Right lobe of liver (tissue), 6 donors: ENCODE data around the gene PRR18. TPM values are rescaled to one million over a fixed set of nuclear protein-coding genes. Genes with fewer than 3 reads are reported as not detected.

ENCODE experiments used
- ATAC-seq, 4 donors: fragments of 200-7000 bp; cut with Tn5 transposase; one replicate each; pipeline ENCODE4 v1.9.1; 2020; ENCODE audit warnings: mild to moderate bottlenecking in 4 of 4, moderate library complexity in 4 of 4
- DNase-seq, 3 donors: peaks; one replicate each; pipeline ENCODE4 v3.0.0-alpha.2; 2020
- H3K27ac ChIP-seq, 3 donors: fragments of 200-600 bp; one replicate each; pipeline ENCODE4 v1.8.0; 2022
- H3K27me3 ChIP-seq, 2 donors: fragments of 200-600 bp; one replicate each; pipeline ENCODE4 v1.8.0; 2022
- H3K36me3 ChIP-seq, 4 donors: fragments of 200-600 bp; sonication (generic) in 1 of 4; one replicate each; pipeline versions ENCODE4 v1.5.1 to v1.8.0; 2017 to 2022; ENCODE audit warnings: control low read depth in 1 of 4
- H3K4me1 ChIP-seq, 4 donors: fragments of 200-600 bp; sonication (generic) in 1 of 4; one replicate each; pipeline versions ENCODE4 v1.5.1 to v1.8.0; 2017 to 2022; ENCODE audit warnings: control low read depth in 1 of 4
- H3K4me3 ChIP-seq, 3 donors: fragments of 200-600 bp; one replicate each; pipeline ENCODE4 v1.8.0; 2022
- H3K9me3 ChIP-seq, 4 donors: fragments of 200-600 bp; sonication (generic) in 1 of 4; one replicate each; pipeline versions ENCODE4 v1.5.1 to v1.8.0; 2017 to 2022; ENCODE audit warnings: control low read depth in 1 of 4
- CTCF ChIP-seq, 4 donors: fragments of 200-600 bp in 3 of 4; fragments of 450-650 bp in 1 of 4; IDR thresholded peaks; one replicate each; pipeline versions ENCODE4 v1.5.1 to v1.8.0; 2016 to 2022; ENCODE audit warnings: antibody characterized with exemption in 4 of 4, mild to moderate bottlenecking in 2 of 4
- POLR2A ChIP-seq: fragments of 450-650 bp; IDR thresholded peaks from one replicate; pipeline ENCODE4 v1.6.1; 2017; ENCODE audit warnings: antibody characterized with exemption, mild to moderate bottlenecking
- WGBS: methylation state at CpG from one replicate; pipeline ENCODE4 v1.1.6; 2018; ENCODE audit warnings: low coverage, low lambda C conversion rate; ENCODE audit not compliant: insufficient coverage; ENCODE audit errors: missing lambda C conversion rate; 5-methylcytosine and 5-hydroxymethylcytosine counted together
- intact Hi-C, 2 donors: fragments of 100-400 bp; cut with DNase I; formaldehyde crosslinking; loops; one replicate each; pipeline versions ENCODE4 v1.11.2 to v1.14.1; 2022
- long read RNA-seq: library from polyadenylated mRNA; unstranded; transcript quantifications from one replicate; pipeline ENCODE4 v2.0.0, GENCODE V29; 2019
- total RNA-seq, 6 experiments: library from RNA; depleted of rRNA in 2 of 6; stranded (reverse); fragments of >200 nt in 2 of 6; fragmentation: NEBNext Ultra II Directional in 3 of 6; extraction: Animal tissue kit (Norgen Biotek cat#: 25700) in 3 of 6; gene quantifications; one replicate each; pipeline versions ENCODE4 v1.1.0 to v1.2.4, GENCODE V29; 2016 to 2023
- donor health status: DM: no; HTN: yes; CAD: no.
- donor health status: DM: no; HTN: no; CAD: no.
- donor health status: DM: no; HTN: no; CAD: no.
- donor health status: DM: no; HTN: yes; CAD: no.
- donor health status: DM: no; HTN: yes; CAD: no.

PRR18 gene
- total RNA-seq: 1 to 10 TPM in 4 of 6 experiments, under 1 TPM in 2; 0.39 to 3.6 (median 1.6) TPM
- long read RNA-seq: 0 reads

GRCh38 chr6:166308033-166308768 is at the start of gene PRR18:
Gene PRR18, minus strand, starts transcription at chr6:166308392. Its CDS starts 250 bp downstream, at chr6:166308142.
- no peaks in the 10 kb centered on the region for H3K9me3 ChIP-seq
- intact Hi-C loops: no loop called here
- H3K4me1 ChIP-seq: peaks cover 0 to 11% (median 5%) of the 10 kb centered on the region in 4 donors
- peak; percentile 31 for TF ChIP-seq POLR2A
- no peak for TF ChIP-seq CTCF (IDR thresholded peaks at IDR 0.05)
- WGBS: 0% methylated on average over 12 of the region's 74 CpGs
- peak within 1 kb of the TSS in 1 of 3 donors; percentile 20 for H3K27ac ChIP-seq
- peak; percentile 82 to 90 (median 88) for ATAC-seq
- H3K36me3 ChIP-seq: no peaks in the 10 kb centered on the region
- peak; percentile 71 to 78 (median 78) for DNase-seq
- peak within 1 kb of the TSS; percentile 50 to 66 (median 59) for H3K4me3 ChIP-seq
- no peaks in the 10 kb centered on the region for H3K27me3 ChIP-seq

GRCh38 chr6:166355552-166355951 is 47.4 kb upstream of the PRR18 start:
- WGBS: 74% methylated on average over 5 of the region's 5 CpGs
- intact Hi-C loops: no loop called here
- no peak for DNase-seq
- no peaks in the 10 kb centered on the region for H3K36me3 ChIP-seq
- H3K27me3 ChIP-seq: no peaks in the 10 kb centered on the region
- no peak overlapping the region for H3K4me3 ChIP-seq
- peaks cover 0 to 14% (median 5%) of the 10 kb centered on the region in 4 donors for H3K4me1 ChIP-seq
- H3K27ac ChIP-seq: no peak overlapping the region
- no peaks in the 10 kb centered on the region for H3K9me3 ChIP-seq
- ATAC-seq: no peak
- no peak for TF ChIP-seq CTCF (IDR thresholded peaks at IDR 0.05)
- TF ChIP-seq POLR2A: no peak

GRCh38 chr6:166354965-166355364 is 46.8 kb upstream of the PRR18 start:
- no peak for ATAC-seq
- 98% methylated on average over 4 of the region's 4 CpGs for WGBS
- DNase-seq: no peak

GRCh38 chr6:166354143-166354542 is 46.0 kb upstream of the PRR18 start:
- TF ChIP-seq CTCF (IDR thresholded peaks at IDR 0.05) (no peak), POLR2A (no peak)

More at GRCh38 chr6:166354965-166355364, 46.8 kb upstream of the PRR18 start:
- Histone ChIP-seq H3K27ac (no peak overlapping the region), H3K9me3 (no peaks in the 10 kb centered on the region), H3K4me3 (no peak overlapping the region), H3K36me3 (no peaks in the 10 kb centered on the region), H3K27me3 (no peaks in the 10 kb centered on the region), H3K4me1 (peaks cover 0 to 8% (median 2%) of the 10 kb centered on the region in 4 donors)
- TF ChIP-seq CTCF (IDR thresholded peaks at IDR 0.05) (no peak), POLR2A (no peak)
- intact Hi-C loops: no loop called here

More at GRCh38 chr6:166354143-166354542, 46.0 kb upstream of the PRR18 start:
- Histone ChIP-seq H3K9me3 (no peaks in the 10 kb centered on the region), H3K36me3 (no peaks in the 10 kb centered on the region), H3K4me1 (peaks cover 0 to 8% (median 3%) of the 10 kb centered on the region in 4 donors), H3K27me3 (no peaks in the 10 kb centered on the region), H3K27ac (no peak overlapping the region), H3K4me3 (no peak overlapping the region)
- ATAC-seq: no peak
- intact Hi-C loops: no loop called here
- WGBS: 88% methylated on average over 4 of the region's 4 CpGs
- no peak for DNase-seq
